NT2/D1 (cell line): ENCODE data around the gene AOPEP.

ENCODE experiments used
- YY1 ChIP-seq: IDR thresholded peaks from 2 replicates; pipeline ENCODE4 v1.6.1; 2011; ENCODE audit not compliant: insufficient read length, insufficient read depth
- ZNF274 ChIP-seq: IDR thresholded peaks from 2 replicates; pipeline ENCODE4 v1.6.1; 2011; ENCODE audit warnings: mild to moderate bottlenecking, low read depth, low read length

DNA sequence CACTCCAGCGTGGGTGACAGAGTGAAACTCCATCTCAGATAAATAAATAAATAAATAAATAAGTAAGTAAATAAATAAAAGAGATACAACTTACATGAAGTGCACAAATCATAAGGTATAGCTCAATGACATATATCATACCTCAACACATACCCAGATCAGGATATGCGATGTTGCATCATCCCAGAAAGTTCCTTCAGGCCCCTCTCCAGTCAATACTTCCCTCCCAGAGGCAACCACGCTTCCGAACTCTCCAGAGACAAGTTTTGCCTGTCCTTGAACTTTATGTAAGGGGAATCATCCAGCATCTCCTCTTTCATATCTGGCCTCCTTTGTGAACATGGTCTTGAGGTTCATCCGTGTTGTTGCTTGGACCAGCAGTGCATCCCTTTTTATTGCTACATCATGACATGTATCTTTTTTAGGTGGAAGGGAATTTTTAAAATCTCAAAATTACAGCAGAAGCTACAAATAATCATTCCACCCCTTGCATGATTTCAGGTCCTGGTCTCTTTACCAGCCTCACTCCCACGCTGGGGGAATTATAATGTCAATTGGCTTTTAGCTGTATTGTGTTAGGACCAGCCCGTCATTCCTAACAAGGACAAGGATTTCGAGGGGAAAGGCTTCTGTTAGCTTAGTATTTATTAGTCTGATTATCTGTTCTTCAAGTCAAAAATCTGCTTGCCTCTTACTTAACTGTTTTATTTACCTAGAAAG lies 32.9 kb upstream of the AOPEP start:
- TF ChIP-seq ZNF274 = no peak
- no peak for TF ChIP-seq YY1
